Measurements from ENCODE around the gene DDTL.
"Not testable (repeated sequence)": the region's sequence is repeated elsewhere in the genome, so short reads cannot be mapped to it uniquely, and the experiment has no call there.

Gene DDTL

DNA sequence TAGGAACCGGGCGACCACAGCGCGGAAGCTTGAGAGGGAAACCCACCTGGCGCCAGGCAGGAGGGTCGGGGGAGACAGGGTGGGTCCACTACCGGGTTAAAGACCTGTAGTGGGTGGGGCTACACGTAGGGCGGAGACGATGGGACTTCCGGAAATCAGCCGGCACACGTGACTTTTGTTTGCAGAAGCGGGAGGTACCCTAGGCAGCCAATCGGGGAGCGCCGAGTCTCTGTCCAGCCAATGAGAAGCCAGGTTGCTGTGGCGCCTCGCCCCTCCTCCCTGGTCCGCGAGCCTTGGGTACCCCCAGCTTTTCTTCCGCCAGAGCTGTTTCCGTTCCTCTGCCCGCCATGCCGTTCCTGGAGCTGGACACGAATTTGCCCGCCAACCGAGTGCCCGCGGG lies at the start of gene DDTL:
Gene DDTL (plus strand): TSS at position 321 of the 400 bp plus-strand sequence. CDS start 27 bp downstream, at position 348.
- H3K27ac Mint-ChIP-seq, DNase-seq, H3K27me3 Mint-ChIP-seq, H3K4me3 Mint-ChIP-seq, H3K9me3 Mint-ChIP-seq: not testable (repeated sequence)
- peak; percentile 97 for ATAC-seq
- H3K4me1 Mint-ChIP-seq, result peaks cover 28% of the 10 kb centered on the region

DNA sequence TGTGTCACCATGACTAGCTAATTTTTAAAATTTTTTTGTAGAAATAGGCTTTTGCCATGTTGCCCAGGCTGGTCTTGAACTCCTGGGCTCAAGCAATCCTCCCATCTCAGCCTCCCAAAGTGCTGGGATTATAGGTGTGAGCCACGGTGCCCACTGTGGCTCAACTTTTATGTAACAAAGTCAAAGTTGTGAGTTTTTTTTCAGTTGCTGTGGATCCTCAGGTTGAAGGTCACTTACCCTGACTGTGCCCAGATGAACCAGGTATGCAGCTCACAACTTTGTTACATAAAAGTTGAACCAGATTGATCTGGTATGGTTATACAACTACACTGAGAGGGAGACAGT lies 46.4 kb upstream of the DDTL start:
- H3K27ac Mint-ChIP-seq, H3K4me1 Mint-ChIP-seq, H3K9me3 Mint-ChIP-seq, H3K27me3 Mint-ChIP-seq, H3K4me3 Mint-ChIP-seq, ATAC-seq, DNase-seq: not testable (repeated sequence)

DNA sequence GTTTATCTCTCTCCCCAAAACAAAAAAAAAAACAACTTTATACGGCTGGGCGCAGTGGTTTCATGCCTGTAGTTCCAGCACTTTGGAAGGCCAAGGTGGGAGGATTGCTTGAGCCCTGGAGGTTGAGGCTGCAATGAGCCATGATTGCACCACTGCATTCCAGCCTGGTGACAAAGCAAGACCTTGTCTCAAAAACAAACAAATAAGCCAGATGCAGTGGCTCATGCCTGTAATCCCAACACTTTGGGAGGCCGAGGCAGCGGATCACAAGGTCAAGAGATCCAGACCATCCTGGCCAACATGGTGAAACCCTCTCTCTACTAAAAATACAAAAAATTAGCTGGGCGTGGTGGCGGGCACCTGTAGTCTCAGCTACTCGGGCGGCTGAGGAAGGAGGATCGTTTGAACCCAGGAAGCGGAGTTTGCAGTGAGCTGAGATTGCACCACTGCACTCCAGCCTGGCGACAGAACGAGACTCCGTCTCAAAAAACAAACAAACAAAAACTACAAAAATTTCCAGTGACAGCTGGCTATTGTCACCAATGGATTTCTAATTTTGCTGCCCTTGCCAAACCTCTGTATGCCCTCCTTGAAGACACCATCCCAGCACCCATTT lies 45.0 kb upstream of the DDTL start:
- peak overlapping the region in 1 of 2 donors; percentile 62 for H3K27ac Mint-ChIP-seq
- not testable (repeated sequence) for H3K4me3 Mint-ChIP-seq, DNase-seq, H3K4me1 Mint-ChIP-seq, ATAC-seq, H3K27me3 Mint-ChIP-seq
- peaks cover 10 to 18% of the 10 kb centered on the region in 2 donors for H3K9me3 Mint-ChIP-seq

DNA sequence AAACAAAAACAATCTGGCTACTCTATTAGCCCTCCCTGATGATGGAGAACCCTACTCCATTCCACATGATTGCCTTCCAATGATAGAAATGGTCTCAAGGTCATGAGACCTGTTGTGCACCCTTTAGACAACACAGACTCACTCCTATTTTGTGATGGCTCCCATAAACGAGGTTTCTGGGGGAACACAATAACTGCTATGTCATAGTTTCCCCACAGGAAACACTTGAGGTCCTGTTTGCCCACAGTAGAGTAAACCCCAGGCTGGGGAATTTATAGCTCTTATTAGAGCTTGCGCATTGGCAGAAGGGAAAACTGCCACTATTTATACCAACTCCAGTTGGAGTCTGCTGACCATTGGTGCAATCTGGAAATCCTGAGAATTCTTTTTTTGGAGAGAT lies 43.8 kb upstream of the DDTL start:
- Mint-ChIP-seq H3K4me3 (no peak overlapping the region), H3K27me3 (no peaks in the 10 kb centered on the region), H3K4me1 (no peaks in the 10 kb centered on the region), H3K9me3 (peaks cover 13 to 22% of the 10 kb centered on the region in 2 donors), H3K27ac (no peak overlapping the region)
- ATAC-seq (no peak), DNase-seq (no peak)

DNA sequence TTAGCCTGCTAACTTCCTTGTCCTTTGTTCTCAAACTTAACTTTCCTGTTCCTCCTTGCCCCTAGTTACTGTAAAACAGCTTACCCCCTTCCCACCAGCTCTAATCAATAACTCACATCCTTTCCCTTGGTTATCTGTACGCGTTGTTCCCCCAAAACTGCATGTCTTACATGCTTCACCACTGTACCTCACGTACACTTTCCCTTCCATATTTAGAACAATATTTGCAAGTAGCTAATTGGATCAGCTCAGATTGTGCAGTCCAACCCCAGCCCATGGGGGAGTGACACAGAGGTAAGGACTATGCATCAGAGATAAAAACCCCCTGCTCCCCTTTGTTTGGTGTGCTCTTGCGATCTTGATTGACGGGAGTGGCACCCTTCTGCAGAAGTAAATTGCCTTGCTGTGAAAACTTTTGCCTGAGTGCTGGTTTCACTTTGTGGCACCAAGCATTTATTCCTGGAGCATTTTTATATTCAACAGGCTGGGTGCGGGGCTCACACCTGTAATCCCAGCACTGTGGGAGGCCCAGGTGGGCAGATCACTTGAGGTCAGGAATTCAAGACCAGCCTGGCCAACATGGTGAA lies 41.6 kb upstream of the DDTL start:
- no peak for DNase-seq
- ATAC-seq, result no peak
- Mint-ChIP-seq H3K4me1 (no peaks in the 10 kb centered on the region), H3K27me3 (peaks cover 6% of the 10 kb centered on the region), H3K9me3 (peaks cover 13 to 22% of the 10 kb centered on the region in 2 donors), H3K4me3 (no peak overlapping the region), H3K27ac (no peak overlapping the region)

DNA sequence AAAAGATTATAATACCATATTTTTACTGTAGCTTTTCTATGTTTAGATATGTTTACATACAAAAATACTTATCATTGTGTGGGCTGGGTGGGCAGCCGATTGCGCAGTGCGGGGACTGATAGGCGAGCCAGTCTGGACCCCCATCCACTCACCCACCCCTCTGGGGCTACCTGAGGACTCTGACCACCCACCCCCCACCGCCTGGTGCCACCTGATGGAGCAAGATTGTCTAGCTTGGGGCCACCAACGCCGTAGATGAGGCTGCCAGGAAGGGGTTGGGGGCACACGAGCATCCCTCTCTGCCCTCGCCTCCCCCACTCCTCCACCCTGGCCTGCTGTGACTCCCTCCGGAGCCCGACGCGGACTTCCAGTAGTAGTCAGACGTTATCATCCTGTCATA lies 40.1 kb upstream of the DDTL start:
- no peaks in the 10 kb centered on the region for H3K4me1 Mint-ChIP-seq
- ATAC-seq, result no peak
- no peak overlapping the region for H3K4me3 Mint-ChIP-seq
- peaks cover 6% of the 10 kb centered on the region for H3K27me3 Mint-ChIP-seq
- no peak overlapping the region for H3K27ac Mint-ChIP-seq
- H3K9me3 Mint-ChIP-seq, result peaks cover 20 to 22% of the 10 kb centered on the region in 2 donors
- no peak for DNase-seq

DNA sequence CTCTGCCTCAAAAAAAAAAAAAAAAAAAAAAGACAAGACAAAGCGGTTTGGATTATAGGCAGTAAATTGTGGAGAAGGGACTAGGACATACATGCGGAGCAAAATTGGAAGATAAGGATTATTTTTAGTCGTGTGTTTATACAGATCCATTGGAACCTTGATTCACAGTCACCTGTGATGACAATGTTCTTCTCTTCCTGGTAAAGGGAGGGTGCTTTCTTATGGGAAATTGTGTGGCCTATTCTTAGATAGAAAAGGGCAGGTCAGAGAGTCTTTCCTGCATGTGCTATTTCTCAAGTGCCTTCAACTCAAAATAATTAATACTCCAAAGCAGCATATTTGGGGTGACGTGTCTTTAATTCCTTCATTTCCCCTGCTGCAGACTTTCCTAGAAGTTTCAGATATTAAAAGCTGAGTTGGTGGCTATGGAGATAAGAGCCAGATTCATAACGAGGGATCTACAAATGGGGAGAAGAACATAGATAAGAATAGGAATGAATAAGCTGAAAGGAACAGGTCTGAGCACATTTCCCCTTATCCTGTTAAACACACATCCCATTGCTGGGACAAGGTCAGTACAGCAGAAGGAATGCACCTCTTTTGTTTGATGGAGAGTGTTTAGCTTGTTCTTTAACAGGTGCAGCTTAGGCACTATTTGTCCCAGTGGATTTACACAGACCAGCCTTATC lies 28.2 kb upstream of the DDTL start:
- H3K4me3 Mint-ChIP-seq, result no peak overlapping the region
- peaks cover 7% of the 10 kb centered on the region for H3K27me3 Mint-ChIP-seq
- no peak overlapping the region for H3K27ac Mint-ChIP-seq
- no peaks in the 10 kb centered on the region for H3K4me1 Mint-ChIP-seq
- ATAC-seq, result no peak
- DNase-seq, result no peak
- no peaks in the 10 kb centered on the region for H3K9me3 Mint-ChIP-seq

DNA sequence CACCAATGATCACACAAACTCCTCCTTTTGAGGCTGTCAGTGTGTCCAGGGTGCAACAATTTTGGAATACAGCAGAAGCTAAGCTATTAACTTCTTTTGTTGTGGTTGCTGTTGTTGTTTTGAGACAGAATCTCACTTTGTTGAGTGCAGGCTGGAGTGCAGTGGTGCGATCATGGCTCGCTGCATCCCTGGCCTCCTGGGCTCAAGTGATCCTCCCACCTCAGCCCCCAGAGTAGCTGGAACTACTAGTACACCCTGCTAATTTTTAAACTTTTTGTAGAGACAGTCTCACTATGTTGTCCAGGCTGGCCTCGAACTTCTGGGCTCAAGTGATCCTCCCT lies 27.7 kb upstream of the DDTL start:
- no peak for ATAC-seq
- Mint-ChIP-seq H3K4me1 (no peaks in the 10 kb centered on the region), H3K27ac (no peak overlapping the region), H3K27me3 (peaks cover 7% of the 10 kb centered on the region), H3K4me3 (no peak overlapping the region), H3K9me3 (no peaks in the 10 kb centered on the region)
- no peak for DNase-seq

DNA sequence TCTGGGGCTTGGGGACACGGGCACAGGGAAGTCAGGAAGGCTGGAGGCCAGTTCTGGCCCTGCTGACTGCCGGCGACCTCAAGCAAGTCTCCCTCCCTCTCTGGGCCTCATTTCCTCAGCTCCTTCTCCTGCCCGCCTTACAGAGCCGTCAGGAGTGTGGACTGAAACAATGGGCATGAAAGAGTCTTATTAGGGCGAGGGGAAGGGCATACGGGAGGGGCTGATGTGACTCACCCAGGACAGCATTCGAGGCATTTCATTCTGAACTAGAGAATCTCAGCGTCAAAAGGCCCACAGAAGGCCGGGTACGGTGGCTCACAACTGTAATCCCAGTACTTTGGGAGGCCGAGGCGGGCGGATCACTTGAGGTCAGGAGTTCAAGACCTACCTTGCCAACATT lies 26.5 kb upstream of the DDTL start:
- H3K4me1 Mint-ChIP-seq, H3K4me3 Mint-ChIP-seq, ATAC-seq, H3K27me3 Mint-ChIP-seq, H3K9me3 Mint-ChIP-seq, H3K27ac Mint-ChIP-seq, DNase-seq: not testable (repeated sequence)

DNA sequence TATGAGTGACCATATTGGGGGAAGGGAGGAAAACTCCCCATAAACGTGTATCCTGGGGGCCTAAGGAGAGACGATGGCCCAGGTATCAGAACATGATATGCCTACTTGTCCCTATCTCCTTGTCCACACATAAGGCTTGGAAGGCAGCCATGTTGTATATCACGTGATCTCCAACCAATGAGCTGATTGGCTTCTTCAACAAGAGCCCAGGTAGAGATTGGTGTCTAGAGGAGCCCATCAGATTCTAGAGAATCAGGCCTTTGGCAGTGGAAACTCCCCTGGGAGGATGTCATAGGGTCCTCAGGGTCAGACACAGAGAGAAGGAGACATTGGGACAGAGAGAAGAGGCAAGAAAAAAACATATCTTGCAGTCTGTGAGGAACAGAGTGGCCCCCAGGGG lies 19.3 kb upstream of the DDTL start:
- H3K9me3 Mint-ChIP-seq, H3K4me1 Mint-ChIP-seq, DNase-seq, H3K27ac Mint-ChIP-seq, H3K4me3 Mint-ChIP-seq, H3K27me3 Mint-ChIP-seq, ATAC-seq: not testable (repeated sequence)

DNA sequence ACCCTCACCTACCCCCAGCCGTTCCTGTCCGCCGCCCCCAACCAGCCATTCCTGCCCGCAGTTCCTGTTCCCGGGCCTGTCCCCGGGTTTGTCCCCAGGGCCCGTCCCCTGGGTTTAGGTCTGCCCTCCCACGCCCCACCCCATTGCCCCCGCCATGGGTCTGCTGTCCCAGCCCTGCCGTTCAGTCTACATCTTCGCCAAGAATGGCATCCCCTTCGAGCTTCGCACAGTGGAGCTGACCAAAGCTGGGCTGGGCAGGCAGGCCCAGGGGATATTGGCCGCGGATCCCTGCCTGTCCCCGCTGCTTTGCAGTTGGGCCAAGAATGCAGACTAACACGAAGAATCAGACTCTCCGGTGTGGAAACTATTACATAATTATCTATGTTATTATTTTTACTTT lies 16.9 kb upstream of the DDTL start:
- not testable (repeated sequence) for H3K27ac Mint-ChIP-seq, H3K4me3 Mint-ChIP-seq, ATAC-seq, H3K4me1 Mint-ChIP-seq, DNase-seq, H3K27me3 Mint-ChIP-seq, H3K9me3 Mint-ChIP-seq

DNA sequence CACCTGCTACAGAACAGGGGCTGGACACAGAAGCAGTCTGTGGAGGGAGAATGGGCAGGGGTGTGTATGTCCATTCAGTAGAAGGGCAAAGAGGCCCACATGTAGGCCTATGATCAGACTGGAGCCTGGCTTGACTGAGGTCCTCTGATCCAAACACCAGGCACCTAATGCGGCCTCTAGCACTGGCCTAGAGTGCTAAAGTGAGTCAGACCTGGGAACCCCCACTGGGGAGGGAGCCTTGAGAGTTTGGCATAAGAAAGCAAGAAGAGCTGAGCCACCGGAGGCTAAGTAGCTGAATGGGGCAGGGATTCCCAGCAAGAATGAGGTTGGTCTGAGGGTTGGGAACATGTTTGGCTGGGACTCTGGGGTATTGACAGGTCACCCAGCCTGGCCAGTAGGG lies 15.3 kb upstream of the DDTL start:
- not testable (repeated sequence) for H3K27me3 Mint-ChIP-seq, DNase-seq, H3K27ac Mint-ChIP-seq, ATAC-seq, H3K4me3 Mint-ChIP-seq, H3K9me3 Mint-ChIP-seq, H3K4me1 Mint-ChIP-seq

DNA sequence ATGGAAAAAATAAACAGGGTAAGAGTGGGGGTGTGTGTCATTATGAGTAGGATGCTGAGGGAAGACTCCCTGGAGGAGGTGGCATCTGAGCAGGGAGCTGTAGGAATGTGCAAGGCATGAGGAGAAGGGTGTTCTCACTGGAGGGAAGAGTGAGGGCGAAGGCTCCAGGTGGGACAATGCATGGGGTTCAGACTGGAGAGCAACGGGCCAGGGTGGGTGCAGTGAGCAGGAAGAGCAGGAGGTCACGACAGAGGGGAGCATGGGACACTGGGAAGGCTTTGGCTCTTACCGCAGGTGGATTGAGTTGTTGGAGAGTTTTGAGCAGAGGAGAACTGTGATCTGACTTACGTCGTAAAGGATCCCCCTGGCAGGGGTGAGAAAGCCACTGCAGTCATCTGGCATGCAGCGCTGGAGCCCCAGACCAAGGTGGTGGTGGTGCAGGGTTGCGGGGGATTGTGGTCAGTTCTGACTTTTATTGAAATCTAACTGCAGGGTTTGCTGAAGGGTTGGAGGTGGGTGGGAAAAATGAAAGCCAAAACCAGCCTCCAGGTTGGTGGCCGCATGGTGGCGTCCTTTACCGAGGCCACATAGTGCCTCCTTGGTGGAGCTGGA lies 13.8 kb upstream of the DDTL start:
- not testable (repeated sequence) for ATAC-seq, H3K27ac Mint-ChIP-seq

DNA sequence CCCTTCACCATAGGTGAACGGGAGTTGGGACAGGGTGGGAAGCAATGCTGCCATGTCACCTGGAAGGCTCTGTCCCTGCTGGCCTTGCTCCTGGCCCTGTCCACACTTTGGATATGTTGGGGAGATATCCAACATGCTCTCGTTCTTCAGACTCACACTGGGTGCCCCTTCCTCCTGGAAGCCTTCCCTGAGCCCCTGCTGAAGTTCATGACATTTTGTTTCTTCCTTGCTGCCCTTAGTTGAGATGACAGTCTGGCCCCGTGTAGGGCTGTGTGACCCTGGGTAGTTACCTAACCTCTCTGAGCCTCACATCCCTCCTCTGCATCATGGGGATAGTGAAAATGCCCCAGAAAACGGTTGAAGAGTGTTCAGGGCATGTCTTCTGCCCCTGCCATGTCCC lies 13.2 kb upstream of the DDTL start:
- not testable (repeated sequence) for H3K4me3 Mint-ChIP-seq, ATAC-seq, H3K9me3 Mint-ChIP-seq, DNase-seq, H3K27ac Mint-ChIP-seq, H3K4me1 Mint-ChIP-seq, H3K27me3 Mint-ChIP-seq

More for the DNA sequence above, 13.8 kb upstream of the DDTL start:
- DNase-seq, H3K27me3 Mint-ChIP-seq, H3K9me3 Mint-ChIP-seq, H3K4me3 Mint-ChIP-seq, H3K4me1 Mint-ChIP-seq: not testable (repeated sequence)

DNA sequence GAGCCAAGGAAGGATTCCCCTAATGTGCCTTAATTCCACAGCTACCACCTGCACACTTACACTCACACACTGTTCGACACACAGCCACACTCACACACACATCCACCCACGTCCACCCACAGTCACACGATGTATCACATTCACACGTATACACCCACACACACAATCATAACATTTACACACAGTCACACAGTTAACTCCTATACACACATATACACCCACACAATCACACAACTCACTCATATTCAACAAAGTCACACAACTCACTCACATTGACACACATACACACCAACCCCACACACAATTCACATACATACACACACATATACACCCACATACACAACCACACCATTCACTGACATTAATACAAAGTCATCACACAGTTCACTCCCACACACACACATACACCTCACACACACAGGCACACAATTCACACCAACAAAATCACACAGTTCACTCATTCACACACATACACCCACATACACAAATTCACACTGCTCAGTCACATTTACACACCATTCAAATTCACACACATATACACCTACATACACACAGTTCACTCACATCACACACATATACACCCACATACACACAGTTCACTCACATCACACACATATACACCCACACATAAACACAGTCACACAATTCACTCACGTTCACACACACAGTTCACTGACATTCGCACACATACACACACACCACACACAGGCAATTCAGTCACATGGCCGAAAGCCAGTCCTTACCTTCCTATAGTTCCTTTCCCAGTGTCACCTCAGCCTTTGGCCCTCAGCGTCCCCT lies 12.3 kb upstream of the DDTL start:
- not testable (repeated sequence) for DNase-seq, H3K9me3 Mint-ChIP-seq, H3K4me3 Mint-ChIP-seq, ATAC-seq, H3K27me3 Mint-ChIP-seq, H3K4me1 Mint-ChIP-seq, H3K27ac Mint-ChIP-seq

DNA sequence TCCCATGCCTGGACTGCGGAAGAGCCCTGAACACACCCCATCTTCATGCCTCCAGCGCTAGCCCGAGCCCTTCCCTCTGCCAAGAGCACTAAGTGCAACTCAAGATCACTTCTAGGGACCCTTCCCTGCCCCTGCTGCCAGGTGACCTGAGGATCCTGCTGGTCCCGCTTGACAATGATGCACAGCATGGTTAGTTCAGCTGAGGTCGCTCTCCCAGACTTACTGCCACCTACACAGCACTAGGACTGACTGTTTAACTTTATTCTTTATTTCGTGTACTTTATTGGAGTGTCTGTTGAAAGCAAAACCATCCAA lies 11.7 kb upstream of the DDTL start:
- not testable (repeated sequence) for H3K4me1 Mint-ChIP-seq, H3K27ac Mint-ChIP-seq, H3K27me3 Mint-ChIP-seq, ATAC-seq, H3K4me3 Mint-ChIP-seq, H3K9me3 Mint-ChIP-seq, DNase-seq
